CD4-positive, alpha-beta T cell (primary cell): ENCODE data around the gene KLHDC4. TPM values are rescaled to one million over a fixed set of nuclear protein-coding genes. Genes with fewer than 3 reads are reported as not detected.
A peak's percentile ranks its signal among the peaks of the same experiment; 100 is the strongest.

Source experiments
- ATAC-seq: fragments of 200-7000 bp; cut with Tn5 transposase; one replicate; pipeline ENCODE4 v1.10.0; 2022; ENCODE audit warnings: mild to moderate bottlenecking; ENCODE audit not compliant: poor library complexity
- CTCF ChIA-PET: fragments of 350-600 bp; sonication (Branson Sonifier 250); formaldehyde crosslinking; loops from one replicate; lab custom pipeline; 2021; ENCODE audit warnings: antibody characterized with exemption, inconsistent platforms; lab: Charles Lee
- POLR2A ChIA-PET: fragments of 350-600 bp; sonication (Branson Sonifier 250); formaldehyde crosslinking; loops from one replicate; lab custom pipeline; 2021; ENCODE audit warnings: antibody characterized with exemption, inconsistent platforms; lab: Charles Lee
- DNase-seq, 14 experiments: peaks; one replicate each; pipeline ENCODE4 v3.0.0-alpha.2; 2013 to 2020; ENCODE audit warnings: mixed read lengths in 2 of 14
- H3K27ac ChIP-seq, 2 donors: one replicate each; pipeline versions ENCODE4 v1.5.1 to v1.7.0; 2013; ENCODE audit warnings: low read length in 2 of 2, low read depth in 1 of 2, mild to moderate bottlenecking in 1 of 2
- H3K27me3 ChIP-seq, 2 experiments: 1 replicate in 1 of 2; 2 replicates in 1 of 2; pipeline versions ENCODE4 v1.6.1 to v1.7.0; 2013; ENCODE audit warnings: low read length in 2 of 2, control low read depth in 1 of 2, mild to moderate bottlenecking in 1 of 2, moderate library complexity in 1 of 2; ENCODE audit not compliant: insufficient read depth in 2 of 2, control insufficient read depth in 1 of 2
- H3K36me3 ChIP-seq: one replicate; pipeline ENCODE4 v1.6.1; 2013; ENCODE audit warnings: low read length, control low read depth; ENCODE audit not compliant: insufficient read depth
- H3K4me1 ChIP-seq: one replicate; pipeline ENCODE4 v1.6.1; 2013; ENCODE audit warnings: low read length, control low read depth; ENCODE audit not compliant: insufficient read depth
- H3K4me3 ChIP-seq: one replicate; pipeline ENCODE4 v1.5.1; 2013; ENCODE audit warnings: mild to moderate bottlenecking, low read length, moderate library complexity
- H3K9me3 ChIP-seq, 2 experiments: 1 replicate in 1 of 2; 2 replicates in 1 of 2; pipeline versions ENCODE4 v1.6.1 to v1.7.0; 2013; ENCODE audit warnings: low read length in 2 of 2, mild to moderate bottlenecking in 2 of 2, control low read depth in 1 of 2, moderate library complexity in 1 of 2; ENCODE audit not compliant: control insufficient read depth in 1 of 2, insufficient read depth in 1 of 2
- H3K27ac Mint-ChIP-seq: one replicate; pipeline ENCODE4 v1.8.0; 2020; ENCODE audit warnings: mixed read lengths
- H3K27me3 Mint-ChIP-seq: one replicate; pipeline ENCODE4 v1.8.0; 2021; ENCODE audit warnings: mixed read lengths
- H3K36me3 Mint-ChIP-seq: one replicate; pipeline ENCODE4 v1.8.0; 2021; ENCODE audit warnings: low read depth, mixed read lengths
- H3K4me1 Mint-ChIP-seq: one replicate; pipeline ENCODE4 v1.8.0; 2021; ENCODE audit warnings: low read depth, mixed read lengths
- H3K4me3 Mint-ChIP-seq: one replicate; pipeline ENCODE4 v1.8.0; 2020; ENCODE audit warnings: mild to moderate bottlenecking, mixed read lengths
- H3K9me3 Mint-ChIP-seq: one replicate; pipeline ENCODE4 v1.8.0; 2020; ENCODE audit warnings: mixed read lengths
- CTCF ChIP-seq: fragments of 200-600 bp; IDR thresholded peaks from one replicate; pipeline ENCODE4 v1.8.0; 2022; ENCODE audit warnings: antibody characterized with exemption, mild to moderate bottlenecking
- intact Hi-C, 2 experiments: fragments of 100-400 bp; cut with DNase I in 1 of 2; cut with micrococcal nuclease in 1 of 2; formaldehyde crosslinking; loops; one replicate each; pipeline versions ENCODE4 v1.15.1 to v1.9.0; 2023 to 2025; cut with DNase I, micrococcal nuclease
- total RNA-seq, 174 experiments: library from RNA in 2 of 174; stranded (reverse) in 2 of 174; gene quantifications; one replicate each; pipeline ENCODE4 v1.2.3 and lab custom pipeline; 2021 to 2026

KLHDC4 gene
- total RNA-seq, 2 experiments from 2014 or later: 41.4 to 43.0 TPM

- Mint-ChIP-seq H3K27me3 (no peaks in the 10 kb centered on the region), H3K9me3 (no peaks in the 10 kb centered on the region), H3K4me3 (no peak overlapping the region), H3K27ac (peak overlapping the region; percentile 85), H3K36me3 (peaks cover 66% of the 10 kb centered on the region), H3K4me1 (peaks cover 38% of the 10 kb centered on the region)
- Histone ChIP-seq H3K27me3 (no peaks in the 10 kb centered on the region), H3K27ac (no peak overlapping the region), H3K4me3 (no peak overlapping the region), H3K9me3 (no peaks in the 10 kb centered on the region), H3K36me3 (peaks cover 41% of the 10 kb centered on the region), H3K4me1 (peaks cover 36% of the 10 kb centered on the region)
- ChIA-PET CTCF (no interaction called here), POLR2A (no interaction called here)
- TF ChIP-seq CTCF: no peak
- DNase-seq (no peak), ATAC-seq (no peak)
- intact Hi-C loops: no loop called here
These were observed 50.1 kb downstream of the KLHDC4 start for GRCh38 chr16:87715658-87716057.

- H3K36me3 Mint-ChIP-seq: peaks cover 69% of the 10 kb centered on the region
- TF ChIP-seq CTCF: no peak
- ATAC-seq (no peak), DNase-seq (no peak)
- H3K4me3 ChIP-seq: no peak overlapping the region
- H3K4me1 Mint-ChIP-seq: peaks cover 38% of the 10 kb centered on the region
- H3K4me3 Mint-ChIP-seq: no peak overlapping the region
- no peak overlapping the region for H3K27ac ChIP-seq
- ChIA-PET CTCF (no interaction called here), POLR2A (no interaction called here)
- intact Hi-C loops: no loop called here
- H3K27ac Mint-ChIP-seq: peak overlapping the region; percentile 85
- H3K9me3 ChIP-seq: no peaks in the 10 kb centered on the region
- H3K27me3 ChIP-seq: no peaks in the 10 kb centered on the region
- peaks cover 44% of the 10 kb centered on the region for H3K36me3 ChIP-seq
- peaks cover 36% of the 10 kb centered on the region for H3K4me1 ChIP-seq
- no peaks in the 10 kb centered on the region for H3K9me3 Mint-ChIP-seq
- H3K27me3 Mint-ChIP-seq: no peaks in the 10 kb centered on the region
These were observed 50.6 kb downstream of the KLHDC4 start for GRCh38 chr16:87715231-87715630.

- H3K36me3 ChIP-seq: peaks cover 56% of the 10 kb centered on the region
- H3K4me1 ChIP-seq: peaks cover 36% of the 10 kb centered on the region
- H3K4me1 Mint-ChIP-seq: peaks cover 38% of the 10 kb centered on the region
- ATAC-seq (peak; percentile 97), DNase-seq (peak; percentile 43 to 83 (median 59))
- no peaks in the 10 kb centered on the region for H3K9me3 Mint-ChIP-seq
- no peaks in the 10 kb centered on the region for H3K27me3 ChIP-seq
- H3K4me3 ChIP-seq: no peak overlapping the region
- H3K27ac ChIP-seq: peak overlapping the region; percentile 3 to 56
- no peaks in the 10 kb centered on the region for H3K27me3 Mint-ChIP-seq
- no peaks in the 10 kb centered on the region for H3K9me3 ChIP-seq
- CTCF ChIA-PET: no interaction called here
- intact Hi-C loops: no loop called here
- peak overlapping the region; percentile 83 for H3K27ac Mint-ChIP-seq
- POLR2A ChIA-PET: interaction anchor here (1.1 to 2.1 kb wide), 2 partner anchors 12 to 52 kb away, joined by 6 to 11 read pairs; partner anchors contain the start of gene KLHDC4
- no peak for TF ChIP-seq CTCF
- peaks cover 57% of the 10 kb centered on the region for H3K36me3 Mint-ChIP-seq
- H3K4me3 Mint-ChIP-seq: peak overlapping the region; percentile 59
These were observed 52.1 kb downstream of the KLHDC4 start for GRCh38 chr16:87713451-87714229.
